Stomach smooth muscle (tissue), 2 donors: ENCODE data around the gene PIK3R1.
"Not testable (repeated sequence)": the region's sequence is repeated elsewhere in the genome, so short reads cannot be mapped to it uniquely, and the experiment has no call there.

Experiments used
- H3K27ac ChIP-seq: one replicate; pipeline ENCODE4 v1.7.0; 2013; ENCODE audit warnings: mild to moderate bottlenecking, low read length, inconsistent platforms
- H3K27me3 ChIP-seq, 2 donors: one replicate each; pipeline ENCODE4 v1.7.0; 2013; ENCODE audit warnings: low read length in 2 of 2; ENCODE audit not compliant: insufficient read depth in 2 of 2, control insufficient read depth in 1 of 2
- H3K36me3 ChIP-seq, 2 donors: one replicate each; pipeline ENCODE4 v1.7.0; 2013; ENCODE audit warnings: low read length in 2 of 2; ENCODE audit not compliant: control insufficient read depth in 2 of 2, insufficient read depth in 2 of 2
- H3K4me1 ChIP-seq: one replicate; pipeline ENCODE4 v1.7.0; 2013; ENCODE audit warnings: low read length; ENCODE audit not compliant: control insufficient read depth, insufficient read depth
- H3K4me3 ChIP-seq, 2 donors: one replicate each; pipeline ENCODE4 v1.7.0; 2013; ENCODE audit warnings: low read length in 2 of 2
- H3K9ac ChIP-seq, 2 donors: one replicate each; pipeline ENCODE4 v1.7.0; 2013; ENCODE audit warnings: low read length in 2 of 2, mild to moderate bottlenecking in 1 of 2
- H3K9me3 ChIP-seq, 2 donors: one replicate each; pipeline ENCODE4 v1.7.0; 2013; ENCODE audit warnings: low read length in 2 of 2; ENCODE audit not compliant: control insufficient read depth in 2 of 2
- donor health status: healthy.
- donor health status: Pancreatic carcinoma.

The PIK3R1 gene

GRCh38 chr5:68193481-68194036 lies 22.0 kb upstream of the PIK3R1 start:
- Histone ChIP-seq H3K9me3 (no peaks in the 10 kb centered on the region), H3K4me3 (no peak overlapping the region), H3K36me3 (no peaks in the 10 kb centered on the region), H3K27me3 (no peaks in the 10 kb centered on the region), H3K4me1 (no peaks in the 10 kb centered on the region), H3K27ac (no peak overlapping the region), H3K9ac (no peak overlapping the region)

DNA sequence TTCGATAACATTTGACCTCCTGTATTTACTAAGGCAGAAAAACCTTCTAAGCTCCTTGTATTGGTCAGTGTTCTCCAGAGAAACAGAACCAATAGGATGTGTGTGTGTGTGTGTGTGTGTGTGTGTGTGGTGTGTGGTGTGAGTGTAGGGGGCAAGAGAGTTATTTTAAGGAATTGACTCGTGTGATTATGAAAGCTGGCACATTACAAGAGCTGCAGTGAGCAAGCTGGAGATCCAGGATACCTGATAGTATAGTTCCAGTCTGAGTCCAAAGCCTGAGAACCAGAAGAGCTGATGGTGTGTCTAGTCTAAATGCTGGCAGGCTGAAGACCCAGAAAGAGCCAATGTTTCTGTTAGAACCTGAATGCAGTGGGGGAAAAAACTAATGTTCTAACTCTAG lies 21.2 kb upstream of the PIK3R1 start:
- H3K27ac ChIP-seq = no peak overlapping the region
- H3K36me3 ChIP-seq = no peaks in the 10 kb centered on the region
- H3K9me3 ChIP-seq = no peaks in the 10 kb centered on the region
- H3K4me1 ChIP-seq = no peaks in the 10 kb centered on the region
- no peaks in the 10 kb centered on the region for H3K27me3 ChIP-seq
- no peak overlapping the region for H3K9ac ChIP-seq
- H3K4me3 ChIP-seq = no peak overlapping the region

- Histone ChIP-seq H3K4me3 (no peak overlapping the region), H3K36me3 (no peaks in the 10 kb centered on the region), H3K27ac (no peak overlapping the region), H3K27me3 (no peaks in the 10 kb centered on the region), H3K9ac (no peak overlapping the region), H3K9me3 (no peaks in the 10 kb centered on the region), H3K4me1 (no peaks in the 10 kb centered on the region)
Observed at GRCh38 chr5:68195137-68195536, 20.4 kb upstream of the PIK3R1 start.

DNA sequence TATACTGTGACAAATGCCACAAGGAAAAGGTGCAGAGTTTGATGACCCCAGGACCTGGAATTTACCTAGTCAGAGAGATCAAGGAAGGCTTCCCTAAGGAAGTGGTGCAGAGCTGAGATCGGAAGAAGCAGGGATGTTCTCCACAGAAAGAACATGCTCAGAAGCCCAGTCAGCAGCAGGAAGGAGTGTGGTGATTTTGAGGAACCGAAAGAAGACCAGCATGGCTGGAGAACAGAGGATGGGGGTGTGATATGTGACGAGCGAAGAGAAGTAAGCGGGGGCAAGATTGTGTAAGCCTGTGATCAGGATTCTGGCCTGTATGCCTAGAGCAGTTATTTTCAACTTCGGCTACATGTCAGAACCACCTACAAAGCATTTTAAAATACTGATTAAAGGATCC lies 18.7 kb upstream of the PIK3R1 start:
- Histone ChIP-seq H3K27me3 (no peaks in the 10 kb centered on the region), H3K9ac (no peak overlapping the region), H3K27ac (no peak overlapping the region), H3K36me3 (no peaks in the 10 kb centered on the region), H3K9me3 (no peaks in the 10 kb centered on the region), H3K4me3 (no peak overlapping the region), H3K4me1 (no peaks in the 10 kb centered on the region)

DNA sequence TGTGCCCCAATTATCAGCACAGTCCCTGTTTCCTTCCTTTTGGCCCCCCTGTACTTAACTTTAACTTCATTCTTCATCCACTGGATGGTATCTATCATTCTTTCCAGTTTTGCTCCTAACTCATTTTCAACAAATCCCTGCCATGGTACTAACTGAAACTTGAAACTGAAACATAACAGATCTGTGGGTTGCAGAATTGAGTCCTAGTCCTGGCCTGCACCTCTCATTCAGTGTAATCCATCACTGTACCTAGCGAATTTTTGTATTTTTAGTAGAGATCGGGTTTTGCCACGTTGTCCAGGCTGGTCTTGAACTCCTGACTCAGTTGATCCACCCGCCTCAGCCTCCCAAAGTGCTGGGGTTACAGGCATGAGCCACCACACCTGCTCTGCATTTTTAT lies 15.3 kb upstream of the PIK3R1 start:
- H3K27ac ChIP-seq = no peak overlapping the region
- no peaks in the 10 kb centered on the region for H3K36me3 ChIP-seq
- no peaks in the 10 kb centered on the region for H3K9me3 ChIP-seq
- H3K4me3 ChIP-seq = no peak overlapping the region
- no peaks in the 10 kb centered on the region for H3K27me3 ChIP-seq
- H3K9ac ChIP-seq = no peak overlapping the region
- no peaks in the 10 kb centered on the region for H3K4me1 ChIP-seq

GRCh38 chr5:68210654-68211053 lies 4.9 kb upstream of the PIK3R1 start:
- H3K9me3 ChIP-seq, H3K36me3 ChIP-seq, H3K9ac ChIP-seq, H3K27me3 ChIP-seq, H3K27ac ChIP-seq, H3K4me3 ChIP-seq, H3K4me1 ChIP-seq: not testable (repeated sequence)

DNA sequence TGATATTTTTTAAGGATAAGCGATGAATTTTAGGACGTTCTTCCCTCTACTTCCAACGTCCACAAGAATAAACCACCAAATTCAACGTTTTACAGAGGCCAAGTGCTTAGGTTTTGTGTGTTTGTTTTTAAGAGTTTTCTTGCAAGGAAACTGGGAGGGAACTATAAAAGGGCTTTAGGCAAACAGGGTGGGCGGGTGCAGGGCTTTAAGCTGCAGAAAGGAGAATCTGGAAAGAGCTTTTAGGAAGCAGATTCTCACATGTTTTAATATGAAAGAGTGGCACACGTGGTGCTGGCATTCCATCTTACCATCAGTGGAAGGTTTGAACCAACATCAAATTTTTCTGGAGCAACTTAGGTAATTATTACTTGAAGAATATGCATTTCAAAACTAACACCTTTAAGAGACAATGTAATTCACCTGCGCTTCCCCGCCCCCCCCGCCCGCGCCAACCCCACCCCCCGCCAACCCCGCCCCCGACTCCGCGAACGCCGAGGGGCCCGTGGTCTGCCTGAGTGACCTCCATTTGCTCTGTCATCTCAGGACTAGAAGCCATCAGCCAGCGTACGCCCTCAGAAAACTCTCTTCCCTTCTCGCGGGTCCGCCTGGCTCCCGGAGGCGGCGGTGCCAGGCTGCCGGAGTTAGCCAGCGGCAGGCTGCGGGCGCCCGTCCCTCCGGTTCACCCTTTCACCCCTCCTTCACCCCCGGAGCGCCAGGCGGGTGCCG lies 911 bp upstream of the PIK3R1 start:
- peak overlapping the region; percentile 91 to 95 for H3K9ac ChIP-seq
- no peaks in the 10 kb centered on the region for H3K36me3 ChIP-seq
- H3K4me3 ChIP-seq = peak overlapping the region; percentile 68 to 97
- H3K4me1 ChIP-seq = peaks cover 10% of the 10 kb centered on the region
- H3K27me3 ChIP-seq = no peaks in the 10 kb centered on the region
- H3K9me3 ChIP-seq = no peaks in the 10 kb centered on the region
- peak overlapping the region; percentile 96 for H3K27ac ChIP-seq

DNA sequence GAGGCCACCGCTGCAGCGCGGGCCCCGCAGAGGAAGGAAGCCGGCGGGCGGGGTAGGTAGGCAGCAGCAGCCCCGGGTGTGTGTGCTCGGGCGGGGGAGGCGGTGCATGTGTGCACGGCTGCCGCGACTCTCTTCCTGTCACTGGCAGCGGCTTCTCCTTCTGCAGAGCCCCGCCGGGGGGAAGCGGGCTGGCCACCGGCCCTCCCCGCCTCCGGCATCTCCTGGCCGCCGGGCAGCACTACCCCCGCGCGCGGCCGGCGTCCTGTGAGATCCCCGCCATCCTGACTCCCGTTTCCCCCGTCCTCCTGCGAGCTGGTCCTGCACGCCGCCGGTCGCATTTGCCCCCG lies 315 bp downstream of the PIK3R1 start:
- no peaks in the 10 kb centered on the region for H3K9me3 ChIP-seq
- peak overlapping the region; percentile 92 to 97 for H3K4me3 ChIP-seq
- H3K27ac ChIP-seq = peak overlapping the region; percentile 96
- H3K27me3 ChIP-seq = no peaks in the 10 kb centered on the region
- H3K36me3 ChIP-seq = peaks cover 0 to 1% of the 10 kb centered on the region in 2 donors
- peaks cover 21% of the 10 kb centered on the region for H3K4me1 ChIP-seq
- peak overlapping the region; percentile 84 to 87 for H3K9ac ChIP-seq

- Histone ChIP-seq H3K9me3 (no peaks in the 10 kb centered on the region), H3K27me3 (no peaks in the 10 kb centered on the region), H3K4me3 (peak overlapping the region; percentile 92 to 97), H3K9ac (peak overlapping the region; percentile 84 to 87), H3K36me3 (peaks cover 0 to 3% of the 10 kb centered on the region in 2 donors), H3K4me1 (peaks cover 21% of the 10 kb centered on the region), H3K27ac (peak overlapping the region; percentile 96)
Observed at GRCh38 chr5:68216245-68217046, 890 bp downstream of the PIK3R1 start.

DNA sequence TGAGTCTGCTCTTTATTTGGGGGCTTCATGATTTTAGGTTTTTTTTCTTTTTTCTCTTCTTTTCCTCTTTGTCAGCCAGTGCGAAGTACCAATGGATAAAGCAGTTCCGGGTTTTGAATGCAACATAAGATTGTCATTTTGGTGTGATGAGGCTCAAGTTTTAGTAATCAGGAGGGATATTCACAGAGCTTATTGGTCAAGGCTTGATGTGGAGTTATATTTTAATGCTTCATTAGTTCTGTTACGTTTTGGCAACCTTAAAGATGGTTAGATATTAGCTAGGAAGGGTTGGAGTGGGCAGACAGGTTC lies 1.4 kb downstream of the PIK3R1 start:
- Histone ChIP-seq H3K27ac (peak overlapping the region; percentile 96), H3K4me1 (peaks cover 22% of the 10 kb centered on the region), H3K9ac (peak overlapping the region; percentile 84 to 87), H3K9me3 (no peaks in the 10 kb centered on the region), H3K36me3 (peaks cover 0 to 3% of the 10 kb centered on the region in 2 donors), H3K27me3 (no peaks in the 10 kb centered on the region), H3K4me3 (peak overlapping the region; percentile 92 to 97)

DNA sequence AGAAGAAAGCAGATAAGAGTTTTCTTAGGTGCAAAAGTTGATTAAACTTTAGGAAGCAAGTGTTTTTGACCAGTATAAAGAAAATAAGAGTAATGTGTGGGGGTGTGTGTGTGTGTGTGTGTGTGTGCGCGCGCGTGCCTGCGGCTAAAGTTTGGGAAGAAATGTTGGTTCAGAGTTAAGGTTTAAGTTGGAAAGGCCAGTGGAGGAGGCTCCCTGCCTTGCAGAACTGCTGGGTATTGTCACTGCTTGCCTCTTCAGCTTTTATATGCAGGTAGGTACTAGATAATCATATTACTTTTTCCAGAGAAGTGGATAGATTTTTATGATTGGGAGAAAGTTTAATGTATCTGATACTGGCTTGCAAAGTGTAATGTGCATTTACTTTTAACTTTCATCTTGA lies 2.0 kb downstream of the PIK3R1 start:
- Histone ChIP-seq H3K27ac (peak overlapping the region; percentile 96), H3K4me3 (peak overlapping the region; percentile 92 to 97), H3K36me3 (peaks cover 0 to 3% of the 10 kb centered on the region in 2 donors), H3K27me3 (no peaks in the 10 kb centered on the region), H3K9me3 (no peaks in the 10 kb centered on the region), H3K9ac (peak overlapping the region; percentile 84 to 87), H3K4me1 (peaks cover 25% of the 10 kb centered on the region)
